GM21619 (cell line): ENCODE data around the gene CPSF4L.

Experiments
- ATAC-seq: cut with Tn5 transposase; IDR thresholded peaks from one replicate; pipeline ENCODE4 v1.9.1; 2021; ENCODE audit not compliant: unreplicated experiment

CPSF4L gene

GRCh38 chr17:73237714-73238113 is 24.0 kb downstream of the CPSF4L start:
- ATAC-seq, result no peak

DNA sequence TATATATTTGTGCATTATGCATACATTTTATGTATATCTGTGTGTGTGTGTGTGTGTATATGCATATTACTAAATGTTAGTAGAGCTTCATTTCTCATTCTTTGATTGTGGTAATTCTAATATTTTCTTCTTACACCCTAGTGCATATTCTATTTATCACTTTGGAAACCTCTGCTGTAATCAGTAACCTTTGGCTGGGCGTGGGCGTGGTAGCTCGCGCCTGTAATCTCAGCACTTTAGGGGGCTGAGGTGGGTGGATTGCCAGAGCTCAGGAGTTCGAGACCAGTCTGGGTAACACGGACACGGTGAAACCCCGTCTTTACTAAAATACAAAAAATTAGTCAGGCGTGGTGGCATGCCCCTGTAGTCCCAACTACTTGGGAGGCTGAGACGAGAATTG is 26.9 kb downstream of the CPSF4L start:
- no peak for ATAC-seq

DNA sequence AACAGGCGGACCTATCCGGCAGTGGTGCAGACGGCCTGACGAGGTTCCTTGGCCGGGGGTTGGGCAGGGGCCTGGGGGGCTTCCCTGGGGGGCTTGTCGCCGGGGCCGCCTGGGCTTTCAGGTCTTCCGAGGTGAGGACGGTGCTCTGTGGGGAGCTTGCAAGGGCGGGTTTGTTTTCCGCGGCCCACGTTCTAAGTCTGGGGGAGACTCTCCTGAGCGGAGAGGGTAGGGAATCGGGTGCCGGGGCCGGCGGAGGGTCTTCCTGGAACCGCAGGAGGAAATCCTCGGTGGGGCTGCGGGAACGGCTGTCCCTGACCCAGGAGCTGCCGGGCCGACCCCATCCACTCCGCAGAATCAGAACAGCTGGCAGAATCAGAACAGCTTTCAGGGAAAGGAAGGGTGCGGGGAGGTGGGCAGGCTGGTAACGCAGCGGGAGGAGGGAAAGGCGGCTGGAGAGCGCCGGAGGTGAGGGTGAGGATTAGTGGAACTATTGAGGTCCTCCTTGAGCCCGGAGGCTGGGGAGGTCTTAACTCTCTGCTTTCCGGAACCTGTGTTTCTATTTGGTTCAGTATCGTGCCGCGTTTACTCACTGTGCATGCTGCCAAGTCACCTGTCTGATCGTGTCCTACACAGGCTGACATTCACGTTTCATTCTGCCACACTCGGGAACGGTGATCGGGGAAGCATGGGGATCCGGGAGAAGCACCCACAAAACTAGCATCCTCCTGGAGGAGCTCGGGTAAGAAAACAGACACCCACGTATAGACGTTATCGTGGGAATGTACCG is 28.9 kb downstream of the CPSF4L start:
- ATAC-seq, result peak; percentile 21

DNA sequence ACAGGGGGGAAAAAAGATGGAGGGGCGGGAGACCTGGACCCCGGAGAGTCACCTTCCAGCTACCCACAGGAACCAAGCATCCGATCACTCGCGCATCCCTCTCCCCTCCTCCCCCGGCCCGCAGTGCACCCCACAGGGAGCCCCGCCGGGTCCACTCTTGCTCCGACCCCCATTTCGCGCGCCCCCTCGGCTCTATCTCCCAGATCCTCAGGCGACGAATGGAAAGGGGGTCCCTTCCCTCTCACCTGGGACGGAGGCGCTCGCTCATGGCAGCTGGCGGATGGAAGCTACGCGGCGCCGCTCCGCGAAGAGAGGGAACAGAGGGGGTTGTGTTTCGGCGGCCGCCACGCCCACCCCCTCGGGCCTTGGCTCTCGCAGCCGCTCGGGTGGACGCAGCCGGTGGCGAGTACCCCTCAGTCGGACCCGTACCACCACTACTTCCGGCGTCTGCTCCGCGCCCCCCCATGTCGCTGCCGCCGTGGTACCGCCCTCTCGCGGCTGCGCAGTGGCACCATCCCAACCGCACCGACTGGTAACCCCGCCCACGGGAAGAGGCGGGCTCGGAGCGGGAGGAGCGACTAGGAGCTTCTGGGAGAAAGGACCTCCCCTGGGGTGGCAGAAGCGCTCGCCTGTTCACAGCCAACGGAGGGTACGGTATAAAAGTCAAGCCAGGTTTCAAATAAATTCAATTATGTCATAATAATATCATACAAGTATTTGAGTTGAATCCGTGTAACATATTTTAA is 29.7 kb downstream of the CPSF4L start:
- peak; percentile 72 for ATAC-seq

DNA sequence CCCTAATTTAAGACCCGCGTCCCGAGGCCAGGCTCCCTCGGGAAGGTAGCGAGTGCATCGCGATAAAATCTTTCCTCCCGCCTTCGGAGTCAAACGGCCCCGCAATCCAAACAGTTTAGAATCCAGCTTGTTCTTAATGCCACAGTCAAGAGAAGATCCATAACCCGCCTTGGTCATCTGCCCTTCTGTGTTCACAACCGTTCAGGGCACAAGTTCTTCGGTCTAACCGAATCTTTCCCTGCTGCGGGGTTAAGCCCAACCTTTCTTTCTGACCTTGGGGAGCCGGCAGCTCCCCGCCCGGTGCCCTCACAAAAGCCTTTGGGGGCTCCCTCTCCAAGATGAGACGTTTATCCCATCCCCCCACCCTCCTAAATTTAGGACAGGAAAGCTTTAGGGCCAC is 30.3 kb downstream of the CPSF4L start:
- no peak for ATAC-seq

- ATAC-seq, result no peak
Measured at GRCh38 chr17:73230088-73230487, 31.6 kb downstream of the CPSF4L start.

DNA sequence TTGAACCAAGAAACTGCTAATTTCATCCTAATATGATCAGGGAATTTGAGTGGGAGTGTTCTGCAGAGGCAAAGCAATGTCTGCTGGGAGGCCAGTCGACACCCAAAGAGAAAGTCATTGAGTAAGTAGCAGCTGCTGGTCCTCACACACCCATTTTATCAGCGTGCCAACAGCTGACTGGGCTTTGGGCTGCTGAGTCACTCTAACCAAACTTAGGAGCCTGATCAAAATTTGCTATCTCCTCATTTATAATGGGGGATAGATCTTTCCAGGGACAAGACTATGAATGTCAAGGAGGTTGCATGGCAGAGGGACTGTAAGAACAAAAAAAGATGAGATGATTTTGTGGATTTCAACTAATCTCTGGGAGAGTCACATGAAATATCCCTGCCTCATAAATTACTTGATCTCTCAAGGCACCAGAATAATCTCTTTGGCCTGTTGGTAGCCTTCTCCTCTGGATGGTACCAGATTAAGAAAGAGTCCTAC is 32.9 kb downstream of the CPSF4L start:
- peak; percentile 34 for ATAC-seq

DNA sequence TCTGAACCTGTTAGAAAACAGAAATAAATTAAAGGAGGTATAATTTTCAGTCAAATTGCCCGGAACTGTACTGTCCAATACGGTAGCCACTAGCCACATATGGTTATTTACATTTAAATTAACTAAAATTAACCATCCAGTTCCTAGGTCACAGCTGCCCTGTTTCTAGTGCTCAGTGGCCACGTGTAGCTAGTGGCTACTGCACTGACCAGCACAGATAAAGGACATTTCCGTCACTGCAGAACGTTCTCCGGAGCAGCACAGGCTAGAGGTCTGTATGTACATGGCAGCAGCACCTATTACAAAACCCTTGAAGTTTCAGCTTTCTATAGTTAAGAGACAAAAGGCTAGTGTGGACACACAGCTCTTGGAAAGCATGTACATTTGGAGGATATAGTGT is 33.7 kb downstream of the CPSF4L start:
- no peak for ATAC-seq

GRCh38 chr17:73227379-73227778 is 34.3 kb downstream of the CPSF4L start:
- no peak for ATAC-seq

DNA sequence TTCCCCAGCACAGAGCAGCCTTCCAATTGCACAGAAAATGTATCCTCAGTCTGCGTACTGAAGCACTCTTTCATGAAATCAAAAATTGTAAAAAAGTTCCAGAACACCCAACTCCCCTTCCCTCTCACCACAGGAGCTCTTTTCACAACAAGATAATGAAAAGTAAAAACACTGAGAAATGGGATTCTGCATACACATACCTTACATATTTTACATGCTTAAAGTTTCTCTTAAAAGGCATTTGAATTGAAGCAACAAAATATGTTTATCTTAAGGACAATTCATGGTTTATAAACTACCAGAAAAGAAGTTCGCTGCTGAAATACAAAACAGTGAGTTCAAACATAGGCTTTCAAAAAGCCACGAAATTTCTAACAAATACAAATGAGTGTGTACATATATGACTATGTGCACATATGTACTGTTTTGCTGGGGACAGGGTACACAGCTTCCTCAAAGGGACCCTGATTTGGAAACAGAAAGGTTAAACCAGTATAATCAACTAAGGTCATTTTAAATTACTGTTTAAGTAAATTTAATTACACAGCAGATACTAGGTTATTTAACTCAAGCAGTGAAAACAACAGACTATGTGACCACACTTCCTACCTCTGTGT is 35.0 kb downstream of the CPSF4L start:
- no peak for ATAC-seq

GRCh38 chr17:73224663-73225305 is 36.9 kb downstream of the CPSF4L start:
- no peak for ATAC-seq

DNA sequence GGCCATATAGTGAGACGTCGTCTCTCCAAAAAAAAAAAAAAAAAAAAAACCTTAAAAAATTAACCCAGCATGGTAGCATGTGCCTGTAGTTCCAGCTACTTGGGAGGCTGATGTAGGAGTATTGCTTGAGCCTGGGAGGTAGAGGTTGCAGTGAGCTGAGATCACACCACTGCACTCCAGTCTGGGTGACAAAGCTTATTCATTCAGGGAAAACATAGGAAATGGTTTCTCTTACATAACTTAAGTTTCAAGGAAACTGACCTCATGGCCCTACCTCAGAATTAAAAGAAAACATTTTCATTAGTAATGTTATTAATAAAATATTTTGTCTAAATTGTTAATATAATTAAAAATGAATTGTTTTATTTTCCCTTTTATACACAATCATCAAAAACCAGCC is 37.4 kb downstream of the CPSF4L start:
- ATAC-seq, result no peak

GRCh38 chr17:73223626-73224230 is 38.0 kb downstream of the CPSF4L start:
- ATAC-seq, result no peak

GRCh38 chr17:73215447-73215846 is 46.2 kb downstream of the CPSF4L start:
- ATAC-seq, result no peak

DNA sequence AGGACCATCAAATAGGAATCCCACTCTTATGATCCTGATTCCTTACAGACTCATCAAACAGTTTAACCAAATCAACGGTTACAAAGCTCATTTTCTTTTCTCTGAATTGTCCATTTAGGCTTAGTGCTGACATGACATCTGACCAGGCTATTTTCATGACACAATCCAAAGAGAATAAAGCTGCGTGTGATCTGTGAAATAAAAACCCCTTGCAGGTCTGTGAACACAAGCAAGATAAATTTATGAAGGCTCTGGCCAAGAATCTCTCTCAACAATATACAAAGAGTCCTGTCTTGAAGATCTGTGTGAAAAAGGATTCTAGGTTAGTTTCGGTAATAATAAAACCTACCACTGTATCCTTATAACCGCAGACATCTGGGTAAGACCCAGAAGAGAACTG is 46.8 kb downstream of the CPSF4L start:
- ATAC-seq, result no peak

DNA sequence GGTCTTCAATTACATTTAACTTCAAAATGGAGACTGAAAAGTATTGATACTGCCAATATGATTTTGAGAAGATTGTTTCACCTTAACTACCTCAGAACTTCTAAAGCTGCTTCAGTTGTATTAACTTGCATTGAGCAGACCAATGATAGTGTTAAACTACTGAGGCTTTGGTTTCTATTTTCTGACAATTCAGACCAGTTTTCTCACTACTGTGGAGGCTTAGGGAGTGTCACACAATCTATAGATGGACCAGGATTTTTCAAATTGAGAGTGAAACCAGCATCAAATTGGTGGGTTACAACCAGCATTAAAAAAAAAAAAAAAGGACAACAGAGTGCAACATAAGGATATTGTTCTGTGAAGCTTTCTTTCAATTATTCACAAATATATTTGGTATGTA is 47.7 kb downstream of the CPSF4L start:
- no peak for ATAC-seq

DNA sequence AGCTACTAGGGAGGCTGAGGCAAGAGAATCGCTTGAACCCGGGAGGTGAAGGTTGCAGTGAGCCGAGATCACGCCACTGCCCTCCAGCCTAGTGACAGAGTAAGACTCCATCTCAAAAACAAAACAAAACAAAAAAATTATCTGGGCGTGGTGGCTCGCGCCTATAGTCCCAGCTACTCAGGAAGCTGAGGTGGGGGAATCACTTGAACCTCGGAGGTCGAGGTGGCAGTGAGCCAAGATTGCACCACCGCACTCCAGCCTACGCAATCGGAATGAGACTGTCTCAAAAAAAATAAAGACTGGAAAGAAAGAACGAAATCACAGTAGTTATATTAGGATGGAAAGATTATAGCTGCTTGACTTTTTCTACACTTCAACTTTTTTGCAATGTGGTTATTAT is 49.9 kb downstream of the CPSF4L start:
- ATAC-seq, result no peak

DNA sequence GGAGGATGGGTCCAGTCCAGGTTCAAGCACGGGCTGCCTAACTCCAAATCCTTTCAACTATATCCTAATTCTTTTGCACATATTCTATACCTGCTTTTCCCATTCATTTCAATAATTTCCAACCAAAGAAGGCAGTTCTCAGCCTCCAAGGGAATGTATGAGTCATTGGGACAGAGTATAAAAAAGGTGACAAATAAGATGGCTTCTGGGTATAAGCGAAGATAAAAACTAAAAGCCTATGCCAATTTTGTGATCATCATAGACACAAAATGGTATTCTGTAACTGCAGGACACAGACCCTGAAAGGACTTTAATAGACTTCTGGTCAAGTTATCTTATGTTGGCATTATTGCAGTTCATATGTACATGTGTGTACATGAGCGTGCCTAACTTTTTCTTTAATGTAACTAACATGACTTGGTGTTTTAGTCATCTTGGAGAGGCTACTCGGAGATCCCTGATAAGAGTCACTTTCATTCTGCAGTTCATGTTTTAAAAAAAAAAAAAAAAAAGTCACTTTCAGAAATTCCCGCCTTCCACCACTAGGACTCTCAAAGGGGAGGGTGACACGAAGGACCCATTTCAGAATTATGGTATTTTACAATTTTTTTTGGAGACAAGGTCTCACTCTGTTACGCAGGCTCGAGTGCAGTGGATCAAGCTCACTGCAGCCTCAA is 51.5 kb downstream of the CPSF4L start:
- ATAC-seq, result no peak

GRCh38 chr17:73209436-73209835 is 52.2 kb downstream of the CPSF4L start:
- no peak for ATAC-seq

DNA sequence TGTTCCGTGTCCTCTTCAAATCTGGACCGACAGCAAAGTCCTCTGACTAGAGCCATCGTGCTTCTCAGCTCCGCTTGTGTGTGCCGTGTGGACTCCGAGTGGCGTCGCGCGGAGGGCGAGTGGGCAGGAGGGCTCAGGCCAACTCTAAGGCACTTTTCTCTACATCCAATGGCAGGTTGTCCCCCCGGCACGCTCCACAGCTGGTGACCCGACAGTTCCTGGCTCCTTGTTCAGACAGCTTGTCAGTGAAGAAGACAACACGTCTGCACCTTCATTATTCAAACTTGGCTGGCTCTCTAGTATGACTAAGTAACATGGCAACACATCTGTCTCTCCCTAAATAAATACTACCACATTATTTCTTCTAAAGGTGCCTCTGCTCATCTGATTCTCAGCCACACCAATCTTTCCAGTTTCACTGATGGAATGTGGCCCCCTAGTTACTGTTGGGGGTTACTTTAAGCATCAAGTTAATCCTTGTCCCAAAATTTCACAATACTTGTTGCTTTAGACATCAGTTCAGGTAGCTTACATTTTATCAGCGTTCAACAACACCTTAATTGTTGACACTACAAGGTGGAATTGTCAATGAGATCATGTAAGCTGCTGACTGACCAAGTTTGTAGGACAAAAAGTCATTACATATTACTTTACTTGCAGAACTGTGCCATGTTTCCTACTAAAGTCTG is 53.4 kb downstream of the CPSF4L start:
- no peak for ATAC-seq
